Measurements from ENCODE around the gene USP6NL.
"Not testable (repeated sequence)": the region's sequence is repeated elsewhere in the genome, so short reads cannot be mapped to it uniquely, and the experiment has no call there.

USP6NL gene

GRCh38 chr10:11441151-11441535, 170.3 kb downstream of the USP6NL start:
- DNase-seq, result no peak

DNA sequence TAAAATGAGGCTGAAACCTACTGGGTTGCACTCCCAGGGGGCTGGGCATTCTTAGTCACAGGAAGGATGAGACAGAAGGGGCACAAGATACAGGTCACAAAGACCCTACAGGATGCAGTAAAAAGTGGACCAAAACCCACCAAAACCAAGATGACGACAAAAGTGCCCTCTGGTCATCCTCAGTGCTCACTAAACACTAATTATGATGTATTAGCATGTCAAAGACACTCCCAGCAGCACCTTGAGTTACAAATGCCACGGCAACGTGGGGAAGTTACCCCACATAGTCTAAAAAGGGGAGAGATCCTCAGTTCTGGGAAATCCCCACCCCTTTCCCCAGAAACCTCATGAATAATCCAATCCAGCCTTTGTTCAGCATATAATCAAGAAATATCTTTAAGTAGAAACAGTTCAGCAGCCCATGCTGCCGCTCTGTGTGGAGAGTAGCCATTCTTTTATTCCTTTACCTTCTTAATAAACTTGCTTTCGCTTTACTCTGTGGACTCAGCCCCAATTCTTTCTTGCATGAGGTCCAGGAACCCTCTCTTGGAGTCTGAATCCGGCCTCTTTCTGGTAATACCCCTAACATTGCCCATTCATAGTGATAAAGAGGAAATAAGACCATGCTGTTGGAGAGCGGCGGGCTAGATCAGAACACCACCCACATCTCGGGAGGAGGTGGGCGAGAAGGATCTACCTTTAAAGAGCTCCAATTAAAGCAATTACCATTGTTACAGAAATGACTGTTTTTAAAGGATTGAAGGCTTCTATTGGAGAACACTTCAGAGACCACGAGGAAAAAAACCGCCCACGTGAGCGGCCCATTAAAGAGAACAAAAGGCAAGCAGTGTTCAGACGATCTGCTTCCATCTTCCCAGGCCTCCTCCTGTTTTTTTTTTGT, 170.9 kb downstream of the USP6NL start:
- DNase-seq, result no peak

DNA sequence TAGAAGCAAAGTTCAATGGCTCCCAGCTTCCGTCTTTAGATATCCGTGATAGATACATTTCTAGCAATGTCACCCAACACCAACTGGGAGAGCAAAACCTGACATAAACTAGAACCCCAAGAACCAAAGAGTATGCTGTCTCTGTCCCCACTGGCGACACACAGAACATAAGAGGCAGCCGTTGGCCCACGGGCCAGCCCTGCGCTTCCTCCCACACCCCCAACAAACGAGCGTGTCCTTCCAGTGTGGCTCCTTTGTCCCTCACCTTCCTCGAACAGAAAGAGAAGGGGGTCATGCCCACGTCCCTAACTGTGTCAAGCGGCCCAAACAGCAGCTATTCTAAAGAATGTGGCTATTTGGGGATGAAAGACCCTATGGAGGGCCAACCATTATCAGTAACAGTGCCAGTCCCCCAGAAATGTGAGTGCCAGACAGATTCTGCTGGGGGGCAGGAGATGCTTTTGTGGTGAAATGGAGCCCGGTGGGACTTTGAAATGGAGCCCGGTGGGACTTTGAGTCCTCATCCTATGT, 171.9 kb downstream of the USP6NL start:
- DNase-seq, result no peak

DNA sequence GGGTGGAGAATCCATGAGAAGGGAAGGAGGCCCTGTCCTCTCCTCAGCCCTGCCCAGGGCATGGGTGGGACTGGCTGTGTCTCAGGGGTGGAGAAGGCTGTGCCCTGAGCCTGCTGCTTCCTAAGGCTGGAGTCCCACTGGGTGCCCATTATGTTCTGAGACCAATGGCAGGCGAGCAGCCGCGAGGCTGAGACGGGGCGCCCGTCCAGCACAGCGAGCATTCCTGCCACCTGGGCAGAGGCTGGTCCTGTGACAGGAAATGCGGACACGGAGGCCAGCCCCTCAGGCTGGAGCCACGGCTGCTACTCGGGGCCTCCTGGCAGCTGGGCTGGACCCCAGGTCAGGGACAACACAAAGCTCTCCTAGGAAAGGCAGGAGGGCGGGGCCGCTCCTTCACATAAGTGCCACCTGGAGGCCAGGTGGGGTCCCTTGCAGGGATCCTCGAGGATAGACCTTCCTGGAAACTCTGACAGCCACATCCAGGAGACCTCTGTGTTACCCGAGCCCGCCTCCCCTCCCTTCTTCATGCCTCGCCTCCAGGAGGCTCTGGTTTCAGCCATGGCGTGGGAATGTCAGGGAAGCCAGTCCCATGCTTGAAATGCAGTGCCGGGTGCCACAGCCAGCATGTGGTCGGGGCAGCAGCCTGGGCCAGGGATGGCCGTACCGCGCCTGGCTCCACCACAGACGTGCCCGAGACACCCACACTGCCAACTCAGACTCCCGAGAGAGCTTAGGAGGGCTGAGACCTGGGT, 173.9 kb downstream of the USP6NL start:
- DNase-seq, result no peak

DNA sequence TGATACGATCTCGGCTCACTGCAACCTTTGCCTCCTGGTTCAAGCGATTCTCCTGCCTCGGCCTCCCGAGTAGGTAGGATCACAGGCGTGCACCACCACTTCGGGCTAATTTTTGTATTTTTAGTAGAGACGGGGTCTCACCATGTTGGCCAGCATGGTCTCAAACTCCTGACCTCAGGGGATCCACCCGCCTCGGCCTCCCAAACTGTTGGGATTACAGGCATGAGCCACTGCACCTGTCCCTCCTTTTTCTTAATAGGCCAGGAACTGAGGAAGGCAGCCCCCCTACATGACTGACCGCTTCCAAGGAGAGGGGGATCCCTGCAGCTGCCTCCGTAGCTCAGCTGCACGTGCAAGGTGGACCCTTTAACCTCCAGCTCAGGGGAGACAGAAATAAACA, 175.0 kb downstream of the USP6NL start:
- DNase-seq, result not testable (repeated sequence)

GRCh38 chr10:11435581-11435981, 175.9 kb downstream of the USP6NL start:
- no peak for DNase-seq

DNA sequence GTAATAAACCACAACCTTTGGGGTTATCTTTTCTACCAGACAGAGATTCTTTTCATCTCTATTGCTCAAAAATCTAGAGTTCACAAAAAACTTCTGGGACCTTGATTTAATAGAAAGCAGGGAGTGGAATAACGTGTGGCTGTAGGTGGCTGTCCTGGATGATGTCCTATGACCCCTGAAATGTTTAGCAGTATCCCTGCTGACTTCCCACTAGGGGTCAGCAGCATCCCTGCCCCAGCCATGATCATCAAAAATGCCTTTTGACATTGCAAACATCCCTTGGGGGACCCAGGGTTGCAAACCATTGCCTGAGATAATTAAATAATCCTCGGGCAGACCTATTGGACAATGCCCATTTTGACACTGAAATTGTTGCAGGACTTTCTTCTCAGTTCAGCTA, 177.1 kb downstream of the USP6NL start:
- no peak for DNase-seq

GRCh38 chr10:11433657-11434056, 177.8 kb downstream of the USP6NL start:
- DNase-seq, result no peak

- DNase-seq, result no peak
Observed at GRCh38 chr10:11431216-11431555, 180.3 kb downstream of the USP6NL start.

- peak; percentile 7 for DNase-seq
Observed at GRCh38 chr10:11430421-11431215, 180.8 kb downstream of the USP6NL start.

- DNase-seq, result no peak
Observed at GRCh38 chr10:11429439-11430052, 181.9 kb downstream of the USP6NL start.

GRCh38 chr10:11425676-11426075, 185.8 kb downstream of the USP6NL start:
- no peak for DNase-seq

- no peak for DNase-seq
Observed at GRCh38 chr10:11425296-11425610, 186.2 kb downstream of the USP6NL start.

- DNase-seq, result no peak
Observed at GRCh38 chr10:11424456-11425295, 186.8 kb downstream of the USP6NL start.

DNA sequence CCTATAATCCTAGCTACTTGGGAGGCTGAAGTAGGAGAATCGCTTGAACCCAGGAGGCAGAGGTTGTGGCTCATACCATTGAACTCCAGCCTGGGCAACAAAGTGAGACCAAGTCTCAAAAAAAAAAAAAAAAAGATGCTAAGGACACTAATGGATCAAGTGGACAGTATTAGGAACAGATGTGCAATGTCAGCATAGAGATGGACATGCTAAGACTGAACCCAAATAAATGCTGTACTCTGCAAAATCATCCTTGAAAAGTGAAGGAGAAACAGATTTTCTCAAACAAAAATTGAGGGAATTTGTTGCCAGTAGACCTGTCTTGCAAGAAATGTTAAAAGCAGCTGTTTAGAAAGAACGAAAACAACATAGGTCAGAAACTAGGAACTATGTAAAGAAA, 194.5 kb downstream of the USP6NL start:
- DNase-seq, result no peak

GRCh38 chr10:11415095-11415494, 196.4 kb downstream of the USP6NL start:
- DNase-seq, result no peak

DNA sequence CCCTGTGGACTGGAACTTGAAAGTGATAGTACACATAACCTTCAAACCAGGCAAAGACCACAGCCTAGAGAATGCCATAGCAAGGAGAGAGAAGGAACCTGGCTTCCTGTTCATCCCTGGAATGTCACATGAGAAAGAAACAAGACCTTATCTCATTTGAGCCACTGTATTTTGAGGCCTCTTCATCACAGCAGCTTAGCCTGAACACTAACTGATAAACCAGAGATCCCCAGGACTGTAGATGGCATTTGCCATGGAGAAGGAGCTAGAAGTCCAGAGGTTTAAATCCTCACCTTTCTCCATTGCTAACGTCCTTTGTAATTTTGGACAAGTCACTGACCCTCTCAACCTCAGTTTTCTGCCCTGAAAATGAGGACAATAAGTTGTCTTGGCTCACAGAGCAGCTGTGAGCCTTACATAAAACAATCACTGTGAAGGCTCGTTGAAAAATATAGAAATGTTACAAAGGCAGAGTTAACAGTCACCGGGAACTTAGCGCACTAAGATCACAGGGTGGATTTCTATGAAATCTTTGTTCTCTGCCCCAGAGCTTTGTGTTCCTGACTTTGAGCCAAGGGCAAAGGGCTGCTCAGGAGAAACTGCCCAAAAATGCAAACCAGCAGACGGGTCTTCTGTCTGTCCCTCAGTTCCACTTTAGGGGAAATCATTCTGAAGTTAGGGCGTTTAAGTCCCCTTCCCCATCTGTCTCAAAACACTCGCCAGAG, 197.0 kb downstream of the USP6NL start:
- no peak for DNase-seq

- no peak for DNase-seq
Observed at GRCh38 chr10:11411926-11412545, 199.4 kb downstream of the USP6NL start.

DNA sequence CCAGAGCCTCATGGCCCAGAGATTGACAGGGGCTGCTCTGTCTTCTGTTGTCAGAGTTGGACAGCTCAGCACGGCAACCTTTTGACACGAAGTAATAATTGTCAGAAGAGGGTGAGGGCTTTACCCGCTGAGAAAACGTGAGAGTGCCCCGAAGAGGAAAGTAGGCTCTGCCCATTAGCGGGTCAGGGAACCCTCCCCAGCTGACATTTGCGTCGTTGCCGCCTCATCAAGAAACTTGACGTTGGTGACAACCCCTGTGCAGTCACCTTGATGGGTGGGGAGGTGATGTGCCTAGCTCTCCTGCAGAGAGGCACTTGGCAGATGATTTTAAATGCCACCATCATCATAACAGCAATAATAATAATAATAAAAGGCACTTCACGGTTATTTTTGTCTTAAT, 202.1 kb downstream of the USP6NL start:
- DNase-seq, result no peak

- DNase-seq, result no peak
Observed at GRCh38 chr10:11407939-11408338, 203.5 kb downstream of the USP6NL start.

DNA sequence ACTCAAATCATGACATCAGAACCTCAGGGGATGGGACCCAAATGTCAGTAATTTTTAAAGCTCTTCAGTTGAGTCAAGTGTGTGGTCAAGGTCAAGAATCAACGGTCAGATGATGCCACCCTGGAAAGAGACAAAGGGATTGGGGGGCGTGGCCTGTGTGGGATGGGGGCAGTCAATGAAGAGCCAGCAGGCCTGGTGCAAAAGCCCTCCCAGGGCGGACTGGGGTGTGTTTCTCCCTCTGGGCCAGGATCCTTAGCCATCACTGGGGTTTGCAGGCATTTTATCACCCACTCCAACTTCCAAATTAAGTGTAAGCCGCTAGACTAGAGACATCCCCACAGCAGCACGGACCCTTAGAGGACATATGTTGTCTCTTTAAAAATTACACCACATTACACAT, 204.7 kb downstream of the USP6NL start:
- DNase-seq, result no peak

Measured in NCI-H187 treated with DMSO at 0.1 percent for 48 hours (cell line).